Fibroblast of skin of left biceps (primary cell): ENCODE results near the gene FZD7.

Source experiments
- DNase-seq, 2 experiments: peaks; one replicate each; pipeline ENCODE4 v3.0.0-alpha.2; 2013; ENCODE audit warnings: low read depth in 2 of 2

FZD7 gene

DNA sequence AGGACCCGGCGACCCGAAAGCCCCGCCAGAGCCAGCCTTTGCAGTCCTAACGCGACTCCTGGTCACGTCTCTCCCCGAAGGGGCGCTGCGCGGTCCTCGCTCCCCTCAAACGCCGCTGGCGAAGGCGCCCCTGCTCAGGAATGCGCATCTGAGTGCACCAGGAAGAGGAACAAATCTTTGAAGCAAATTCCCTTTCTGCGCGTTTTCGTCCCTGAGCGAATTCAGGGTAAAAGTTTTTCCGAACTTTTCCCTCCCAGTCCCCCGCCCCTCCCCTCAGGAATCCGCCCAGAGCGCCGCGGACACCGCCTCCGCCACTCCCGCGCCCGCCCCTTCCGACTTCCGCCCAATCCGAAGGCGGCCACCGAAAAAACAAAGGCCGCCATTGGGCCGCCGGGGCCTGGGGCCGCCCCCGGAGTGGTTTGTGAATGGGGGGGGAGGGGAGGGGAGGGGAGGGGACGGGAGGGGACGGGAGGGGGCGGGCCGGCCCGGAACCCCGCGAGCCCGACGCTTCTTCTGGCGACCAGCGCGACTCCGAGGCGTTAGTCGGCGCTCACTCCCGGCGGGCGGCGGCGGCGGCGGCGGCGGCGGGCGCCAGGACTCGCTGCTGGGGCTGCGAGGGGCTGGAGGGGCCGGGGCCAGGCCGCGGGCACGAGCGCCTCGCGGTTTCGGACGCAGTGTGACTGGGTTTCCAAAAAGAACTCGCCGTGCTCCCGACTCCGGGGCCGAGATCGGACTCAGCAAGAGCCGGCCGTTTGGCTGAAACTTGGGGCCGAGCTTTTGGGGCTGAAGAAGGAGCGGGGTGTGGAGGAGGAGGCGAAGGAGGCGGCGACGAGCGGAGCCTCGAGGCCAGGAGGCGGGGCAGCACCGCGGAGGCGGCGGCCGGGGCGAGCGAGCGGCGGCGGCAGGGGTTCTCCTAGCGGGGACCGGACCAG lies at the start of gene FZD7:
Gene FZD7 (plus strand): TSS at position 539 of the 932 bp plus-strand sequence. CDS start 793 bp downstream, outside the sequence.
- DNase-seq: peak; percentile 95

DNA sequence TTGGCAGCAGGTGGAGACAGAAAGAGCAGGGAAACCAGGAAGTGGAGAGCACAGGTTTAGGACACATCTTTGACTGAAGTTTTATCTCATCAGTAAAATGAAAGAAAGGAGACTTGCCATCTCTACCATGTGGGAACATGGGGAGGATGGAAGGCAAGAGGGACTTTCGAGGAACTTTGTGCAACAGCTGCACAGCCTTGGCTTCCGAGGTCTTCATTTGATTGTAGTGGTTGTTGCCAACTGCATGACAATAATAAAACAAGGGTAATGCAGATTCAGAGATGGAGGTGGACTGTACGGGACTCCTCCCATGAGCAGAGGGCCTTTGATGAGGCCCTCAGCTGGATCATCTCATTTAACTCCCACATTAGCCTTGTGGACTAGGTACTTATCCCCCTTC lies 49.3 kb upstream of the FZD7 start:
- no peak for DNase-seq

DNA sequence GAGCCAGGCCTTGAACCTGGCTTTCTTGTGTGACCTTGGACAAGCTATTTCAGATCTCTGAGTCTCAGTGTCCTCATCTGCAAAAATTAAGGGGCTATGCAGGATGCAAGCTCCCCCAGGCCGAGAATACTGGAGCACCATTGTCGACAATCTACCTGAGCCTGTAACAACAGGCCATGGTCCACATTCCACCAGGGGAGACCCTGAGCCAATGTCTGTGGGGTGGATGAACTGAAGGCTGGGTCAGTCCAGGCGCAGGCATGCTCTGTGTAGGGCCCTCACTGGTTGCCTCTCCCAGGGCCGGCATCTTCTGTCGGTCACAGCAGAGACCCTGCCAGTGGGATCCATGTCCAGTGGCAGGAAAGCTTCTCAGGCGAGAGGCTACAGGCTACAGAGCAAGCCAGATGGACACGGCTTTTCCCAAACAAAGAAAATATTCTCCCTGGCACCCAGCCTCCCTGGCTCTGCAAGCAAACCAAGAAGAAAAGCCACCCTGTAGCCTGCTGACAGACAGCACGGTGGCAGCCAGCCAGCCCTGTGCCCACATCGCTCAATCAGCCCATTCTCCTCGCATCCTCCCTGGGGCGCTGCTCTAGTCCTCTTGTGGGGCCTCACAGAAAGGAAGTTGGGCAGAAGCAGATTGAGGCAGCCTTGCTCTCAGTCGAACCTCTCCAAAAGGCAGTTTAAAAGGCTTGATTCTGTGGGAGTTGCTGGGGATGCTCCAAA lies 48.7 kb upstream of the FZD7 start:
- DNase-seq: no peak

GRCh38 chr2:201985728-201986462 lies 47.8 kb upstream of the FZD7 start:
- no peak for DNase-seq

DNA sequence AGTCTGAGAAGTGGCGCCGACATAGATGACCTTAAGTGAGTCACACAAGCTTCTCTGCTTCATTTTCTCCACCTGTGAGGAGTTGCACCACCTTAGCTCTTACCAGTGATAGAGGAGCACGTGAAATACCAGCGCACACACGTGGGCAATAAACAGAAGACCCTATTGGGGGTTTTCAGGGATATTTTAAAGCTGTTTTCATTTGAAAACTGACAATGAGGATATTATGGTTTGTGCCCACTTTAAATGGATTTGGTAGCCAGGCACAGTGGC lies 47.3 kb upstream of the FZD7 start:
- DNase-seq: no peak

DNA sequence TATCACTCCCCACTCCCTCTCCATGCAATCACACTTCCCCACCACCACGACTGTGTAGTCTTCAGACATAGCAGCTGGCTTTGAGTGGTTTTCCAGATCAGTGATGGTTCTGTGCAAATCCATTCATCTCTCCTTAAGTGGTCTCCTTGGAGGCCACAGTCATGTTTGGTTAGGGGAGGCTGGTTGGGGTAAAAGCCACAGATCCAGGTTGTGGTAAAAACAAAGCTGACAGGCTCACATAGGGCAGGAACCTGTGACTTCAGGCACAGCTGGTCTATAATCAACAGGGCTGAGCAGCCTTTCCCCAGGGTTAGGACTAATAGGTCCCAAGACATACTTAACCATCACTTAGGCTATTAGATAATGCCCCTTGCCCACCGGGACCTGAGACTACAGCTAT lies 46.2 kb upstream of the FZD7 start:
- DNase-seq: no peak

DNA sequence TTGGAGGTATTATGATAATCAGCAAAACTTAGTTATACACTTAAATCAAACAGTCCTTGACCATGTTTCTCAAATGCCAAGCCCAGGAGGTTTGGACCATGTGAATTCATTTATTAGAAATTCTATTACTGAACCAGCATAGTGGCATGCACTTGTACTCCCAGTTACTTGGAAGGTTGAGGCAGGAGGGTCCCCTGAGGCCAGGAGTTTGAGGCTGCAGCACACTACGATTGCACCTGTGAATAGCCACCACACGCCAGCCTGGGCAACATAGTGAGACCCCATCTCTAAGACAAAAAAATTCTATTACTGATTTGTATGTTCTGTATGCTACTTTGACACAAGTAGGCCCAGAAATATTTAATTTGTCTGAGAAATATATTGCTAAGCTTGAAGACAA lies 43.6 kb upstream of the FZD7 start:
- DNase-seq: no peak

GRCh38 chr2:201992960-201993359 lies 40.7 kb upstream of the FZD7 start:
- DNase-seq: no peak

DNA sequence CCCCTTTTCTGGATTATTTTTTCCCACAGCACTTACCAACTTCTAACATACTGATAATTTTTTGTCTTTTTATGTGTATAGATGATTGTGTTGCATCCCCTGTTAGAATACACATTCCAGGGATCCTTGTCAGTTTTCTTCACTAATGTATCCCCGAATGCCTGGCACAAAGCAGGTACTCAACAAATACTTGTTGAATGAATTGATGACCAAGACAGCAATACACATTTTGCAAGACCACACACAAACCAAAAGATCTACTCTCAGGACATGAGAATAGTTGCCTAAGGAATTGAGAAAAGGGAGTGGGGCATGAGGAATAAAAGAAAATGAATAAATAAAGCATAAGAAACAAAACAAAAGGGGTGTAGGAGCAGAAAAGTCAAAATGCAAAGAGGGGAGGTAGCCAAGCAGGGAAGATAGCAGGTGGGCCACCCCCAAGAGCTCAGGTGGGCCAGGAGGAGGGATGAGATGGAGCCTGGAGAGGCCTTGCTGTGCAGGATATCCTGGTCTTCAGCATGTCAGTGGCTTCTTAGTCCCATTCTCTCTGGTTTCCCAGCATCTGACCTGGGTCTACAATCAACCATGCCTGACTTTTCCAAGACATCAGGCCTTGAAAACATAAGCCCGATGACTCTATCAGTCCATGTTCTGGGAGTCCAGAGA lies 38.5 kb upstream of the FZD7 start:
- no peak for DNase-seq

DNA sequence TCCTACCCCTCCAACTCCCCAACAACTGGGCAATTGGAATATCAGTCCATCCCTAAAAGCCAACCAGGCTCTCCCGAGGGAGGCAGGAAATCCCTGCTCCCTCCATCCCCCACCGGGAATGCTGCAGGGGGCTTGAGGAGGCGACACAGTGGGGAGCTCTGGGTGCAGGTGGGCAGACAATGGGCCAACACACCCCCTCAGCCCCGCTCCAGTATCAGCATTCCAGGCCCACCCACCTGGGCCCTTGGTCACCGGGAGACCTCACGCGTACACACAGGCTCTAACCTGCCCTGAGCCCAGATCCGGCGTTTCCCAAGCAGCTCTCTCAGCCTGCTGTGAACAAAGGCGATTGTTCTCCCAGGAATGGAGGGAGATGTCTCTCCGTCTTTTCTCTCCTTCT lies 37.6 kb upstream of the FZD7 start:
- no peak for DNase-seq

DNA sequence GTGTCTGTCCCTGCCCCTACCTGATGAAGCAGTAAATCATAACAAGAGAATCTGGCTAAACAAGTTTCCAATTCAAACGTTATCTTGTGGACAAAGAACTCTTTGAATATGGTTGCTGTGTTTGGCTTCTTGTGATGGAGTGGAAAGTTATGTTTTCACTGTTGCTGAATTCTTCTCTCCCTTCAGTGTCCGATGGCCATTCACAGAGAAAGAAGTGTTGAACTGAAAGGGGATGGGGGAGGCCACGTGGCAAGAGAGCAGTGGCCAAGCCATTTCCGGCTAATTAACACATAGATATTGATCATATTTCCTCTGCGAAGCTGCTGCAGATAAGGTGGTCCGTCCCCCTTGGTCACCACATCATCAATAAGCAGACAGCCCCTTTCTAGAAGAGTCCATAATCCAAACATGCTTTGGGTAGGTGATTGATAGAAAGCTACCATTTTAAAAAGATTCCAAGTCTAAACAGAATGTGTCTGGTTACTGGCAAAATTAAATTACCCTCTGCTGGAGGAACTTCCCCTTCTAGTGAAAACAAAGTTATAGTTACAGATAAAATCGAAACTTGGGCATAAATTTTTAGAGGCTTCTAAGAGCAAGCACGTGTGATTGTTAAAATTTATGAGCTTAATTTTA lies 36.9 kb upstream of the FZD7 start:
- no peak for DNase-seq

DNA sequence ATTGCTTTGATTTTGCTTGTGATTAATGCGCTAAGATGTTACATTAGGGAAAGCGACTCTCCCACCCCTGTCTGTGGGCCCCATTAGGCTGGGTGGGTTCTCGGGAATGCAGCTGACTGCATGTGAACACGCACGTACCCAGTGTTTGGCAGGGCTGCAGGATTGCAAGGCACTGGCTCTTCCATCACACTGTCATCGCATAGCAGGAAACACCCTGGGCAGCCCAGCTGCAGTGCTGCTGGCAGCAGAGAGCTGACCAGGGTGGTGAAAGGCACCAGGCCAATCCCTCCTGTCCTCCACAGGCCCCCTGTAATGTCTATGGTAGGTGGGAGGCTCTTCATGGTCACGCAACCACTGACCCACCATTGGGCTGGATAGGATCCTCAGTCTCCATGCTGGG lies 34.4 kb upstream of the FZD7 start:
- DNase-seq: peak; percentile 69 to 70

- DNase-seq: no peak
These were observed 31.8 kb upstream of the FZD7 start for GRCh38 chr2:202001826-202002225.

DNA sequence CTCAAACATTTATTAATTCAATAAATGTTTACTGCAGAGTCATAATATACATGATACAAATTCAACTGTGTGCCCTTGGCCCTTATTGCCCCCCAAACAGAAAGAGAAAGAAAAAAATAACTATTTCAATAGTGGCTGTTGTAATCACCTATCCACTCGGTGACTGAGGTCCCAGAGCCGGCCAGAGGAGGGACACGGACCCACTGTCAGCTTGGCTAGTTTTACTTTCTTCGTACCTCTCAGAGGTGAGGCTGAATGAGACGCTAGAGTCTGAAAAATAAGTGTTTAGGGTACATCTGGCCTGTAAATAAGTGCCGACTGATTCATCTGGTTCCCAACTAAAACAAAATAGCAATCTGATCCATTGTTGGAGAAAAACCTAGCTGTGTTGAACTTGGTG lies 31.3 kb upstream of the FZD7 start:
- no peak for DNase-seq

DNA sequence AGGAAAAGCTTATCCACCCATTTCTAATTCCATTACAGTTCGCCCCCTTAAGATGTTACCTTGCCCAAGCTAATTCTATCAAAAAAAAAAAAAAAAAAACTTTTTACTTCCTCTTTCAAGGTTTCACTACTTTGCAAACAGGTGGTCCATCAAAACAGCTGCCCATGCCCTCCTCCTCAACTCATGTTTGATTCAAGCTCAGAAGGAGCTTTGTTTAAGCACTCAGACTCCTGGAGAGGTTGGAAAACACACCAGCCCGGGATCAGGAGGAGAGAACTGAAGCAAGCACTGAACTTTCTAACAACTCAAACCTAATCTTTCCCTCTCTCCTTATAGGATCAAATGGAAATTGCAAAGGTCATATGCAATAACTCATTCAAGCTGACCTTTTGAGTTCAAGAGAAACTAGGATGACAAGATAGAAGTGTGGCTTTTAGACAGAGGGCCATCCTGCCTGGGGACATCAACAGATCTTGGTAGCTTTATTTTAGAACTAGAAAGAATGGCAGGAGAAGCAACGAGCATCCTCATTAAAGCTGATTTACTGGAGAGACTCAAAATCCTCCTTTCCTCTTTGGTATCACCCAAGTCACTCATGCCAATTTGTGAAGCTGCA lies 28.3 kb upstream of the FZD7 start:
- DNase-seq: no peak

DNA sequence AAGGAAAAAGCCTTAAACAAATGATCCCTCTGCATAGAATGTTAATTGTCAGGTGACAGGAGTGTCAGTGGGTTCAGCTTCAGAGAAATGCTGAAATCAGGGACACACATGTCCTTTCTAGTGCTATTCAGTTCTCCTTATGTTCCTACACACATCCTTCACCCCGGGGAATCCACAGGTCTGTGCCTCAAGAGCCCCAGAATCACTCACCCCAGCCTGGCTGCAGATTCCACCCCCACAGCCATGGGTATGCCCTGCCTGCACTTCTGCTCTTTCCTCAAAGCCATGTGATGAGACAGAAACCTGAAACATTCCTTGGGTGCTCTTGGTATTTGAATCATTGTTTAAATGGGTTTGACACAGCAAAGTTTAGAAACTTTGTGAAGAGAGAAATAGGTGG lies 27.4 kb upstream of the FZD7 start:
- DNase-seq: no peak

DNA sequence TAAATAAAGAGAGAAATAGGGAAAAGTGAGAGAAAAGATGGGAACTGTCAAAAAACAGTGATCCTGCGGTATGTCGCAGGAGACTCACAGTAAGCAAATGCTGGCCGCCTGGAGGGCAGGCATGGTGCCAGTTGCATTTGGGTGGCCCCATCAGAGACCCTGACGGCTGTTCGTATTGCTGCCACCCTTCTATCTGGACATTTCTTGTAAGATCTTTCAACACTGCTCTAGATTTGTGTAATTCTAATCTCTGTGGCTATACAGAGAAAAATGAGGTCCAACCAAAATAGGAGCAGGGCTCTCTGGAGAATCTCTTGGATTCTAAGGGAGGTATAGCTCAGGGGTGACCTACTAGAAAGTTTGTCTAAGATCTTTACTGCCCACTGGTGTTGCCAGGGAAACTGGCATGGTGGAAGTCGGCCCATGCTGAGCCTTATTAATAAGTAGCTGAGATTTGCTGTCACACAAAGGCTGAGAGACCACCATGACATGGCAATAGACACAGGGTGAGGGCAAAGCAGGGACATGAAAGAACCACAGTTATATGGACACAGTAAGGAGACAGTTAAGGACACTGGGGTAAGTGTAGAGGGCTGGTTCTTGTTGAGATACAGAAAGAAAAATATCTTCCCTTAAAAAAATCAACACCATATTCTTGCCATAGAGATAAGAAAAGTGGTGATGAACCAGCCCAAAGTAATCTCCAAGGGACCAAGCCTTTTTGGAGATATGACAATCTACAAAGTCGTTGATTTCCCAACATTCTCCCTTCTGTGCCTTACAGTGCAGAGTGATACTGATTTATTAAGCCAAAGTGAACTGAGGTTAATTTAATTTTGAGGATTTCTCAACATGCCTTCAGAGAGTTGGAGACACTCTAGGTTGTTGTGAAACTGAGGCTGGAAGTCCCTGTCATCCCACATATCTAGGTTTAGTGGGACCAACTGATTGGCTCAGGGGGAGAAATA lies 26.4 kb upstream of the FZD7 start:
- no peak for DNase-seq

DNA sequence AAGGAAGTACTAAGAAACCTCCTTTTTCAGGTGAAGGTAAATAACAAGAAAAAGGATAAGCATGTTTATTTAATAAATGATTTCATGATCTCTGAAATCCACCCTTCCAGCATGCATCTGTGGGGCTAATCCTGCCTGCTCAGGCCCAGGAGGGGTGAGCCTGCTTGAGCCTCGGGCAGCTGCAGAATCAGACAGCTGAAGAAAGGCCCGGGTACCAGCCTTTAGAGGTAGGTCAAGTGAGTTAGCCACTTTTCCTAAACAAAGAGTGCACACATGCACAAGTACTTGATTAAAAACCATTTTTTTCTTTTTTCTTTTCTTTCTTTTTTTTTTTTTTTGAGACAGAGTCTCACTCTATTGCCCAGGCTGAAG lies 25.7 kb upstream of the FZD7 start:
- DNase-seq: no peak

GRCh38 chr2:202009019-202009481 lies 24.6 kb upstream of the FZD7 start:
- no peak for DNase-seq

DNA sequence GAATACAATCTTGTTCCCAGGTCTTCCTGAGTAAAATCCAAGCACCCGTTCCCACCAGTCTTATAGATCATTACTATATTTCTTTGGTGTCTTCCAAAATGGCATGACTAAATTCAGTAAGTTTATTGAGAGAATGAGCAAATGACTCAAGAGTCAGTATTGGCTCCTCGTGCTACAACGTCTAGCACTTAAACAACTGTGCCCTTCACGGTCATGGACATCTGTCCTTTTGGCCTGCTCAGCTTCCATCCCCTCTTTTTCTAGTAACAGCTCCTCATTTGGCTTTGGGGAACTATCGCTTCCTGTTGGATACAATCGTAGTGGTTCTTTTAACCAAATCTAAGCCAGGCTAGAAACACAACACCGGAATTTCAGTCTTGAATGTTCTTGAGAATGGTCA lies 24.1 kb upstream of the FZD7 start:
- no peak for DNase-seq
